HG03196 (cell line): Measurements from ENCODE around the gene SHF.

Source experiments
- ATAC-seq: cut with Tn5 transposase; IDR thresholded peaks from one replicate; pipeline ENCODE4 v1.9.1; 2021; ENCODE audit not compliant: unreplicated experiment

The SHF gene

DNA sequence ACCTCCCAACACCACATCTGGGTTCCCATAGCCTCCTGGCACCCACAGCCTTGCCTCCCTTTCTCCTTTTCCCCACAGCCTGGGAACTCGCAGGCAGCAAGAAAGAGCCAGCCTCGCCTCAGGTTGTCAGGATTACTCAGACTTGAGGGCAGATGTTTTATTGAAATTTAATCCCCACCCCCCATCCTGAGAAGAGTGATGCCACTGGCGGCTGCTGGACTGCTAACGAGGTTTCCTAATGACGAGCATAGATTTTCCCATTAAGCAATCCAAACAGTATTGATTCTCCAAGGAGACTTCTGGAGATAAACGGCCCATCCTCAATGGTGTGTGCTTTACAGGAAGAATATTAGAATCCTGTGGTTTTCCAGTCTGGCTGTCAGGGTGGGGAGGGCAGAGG lies 13.7 kb downstream of the SHF start:
- no peak for ATAC-seq

DNA sequence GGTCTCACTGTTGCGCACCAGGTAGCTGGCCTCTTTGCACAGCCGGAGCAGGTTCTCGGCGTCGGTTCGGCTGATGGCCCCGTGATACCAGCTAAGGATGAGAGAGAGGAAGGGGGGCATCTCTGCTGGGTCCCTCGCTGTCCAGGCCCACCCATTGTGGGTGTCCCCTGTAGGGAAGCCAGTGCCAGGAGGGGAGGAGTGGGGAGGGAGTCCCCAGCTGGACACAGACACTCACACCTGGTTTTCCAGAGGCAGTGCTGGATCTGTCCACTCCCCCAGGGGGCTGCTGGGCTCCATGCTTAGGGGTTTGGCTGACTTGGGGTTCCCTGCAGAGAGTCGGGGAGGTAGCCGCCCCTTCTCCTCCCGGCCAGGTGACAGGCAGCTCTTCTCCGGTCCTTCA lies 15.9 kb downstream of the SHF start:
- no peak for ATAC-seq

DNA sequence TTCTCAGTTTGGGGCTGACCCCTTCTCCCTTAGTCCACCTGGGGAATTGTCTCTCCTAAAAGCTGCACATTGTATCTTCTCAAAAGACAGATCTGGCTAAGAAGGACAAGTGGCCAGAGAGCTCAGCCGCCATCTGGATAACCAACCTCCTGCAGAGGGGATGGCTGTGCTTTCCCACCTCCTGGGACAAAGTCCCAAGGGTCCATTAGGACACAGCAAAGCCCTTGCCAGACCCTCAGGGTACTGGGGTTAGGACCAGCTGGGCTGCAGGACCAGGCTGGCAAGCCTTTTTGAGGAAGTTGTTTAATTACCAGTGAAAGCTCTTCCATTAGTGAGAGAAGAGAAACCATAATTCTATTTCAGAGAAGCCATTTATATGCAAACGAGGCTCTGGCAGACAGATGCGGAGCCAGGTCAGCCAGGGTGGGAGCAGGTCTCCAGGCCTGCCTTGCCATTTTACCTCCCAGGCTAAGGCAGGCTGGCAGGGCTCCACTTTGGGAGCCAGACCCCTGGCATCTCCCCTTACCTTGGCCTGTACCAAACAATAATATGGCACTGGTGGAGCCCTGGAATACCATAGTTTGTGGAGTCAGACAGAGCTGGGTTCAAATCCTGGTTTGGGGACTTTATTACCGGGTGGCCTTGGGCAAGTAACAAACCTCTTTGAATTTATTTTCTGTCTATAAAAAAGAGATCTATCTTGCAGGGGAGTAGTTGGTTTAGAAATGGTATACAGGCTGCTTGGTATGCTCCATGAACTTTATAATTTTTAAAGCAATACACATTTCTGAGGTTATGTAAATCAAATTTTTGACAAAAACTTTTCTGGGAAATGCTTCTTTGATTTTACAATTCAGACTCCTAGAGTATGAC lies 17.9 kb downstream of the SHF start:
- no peak for ATAC-seq

DNA sequence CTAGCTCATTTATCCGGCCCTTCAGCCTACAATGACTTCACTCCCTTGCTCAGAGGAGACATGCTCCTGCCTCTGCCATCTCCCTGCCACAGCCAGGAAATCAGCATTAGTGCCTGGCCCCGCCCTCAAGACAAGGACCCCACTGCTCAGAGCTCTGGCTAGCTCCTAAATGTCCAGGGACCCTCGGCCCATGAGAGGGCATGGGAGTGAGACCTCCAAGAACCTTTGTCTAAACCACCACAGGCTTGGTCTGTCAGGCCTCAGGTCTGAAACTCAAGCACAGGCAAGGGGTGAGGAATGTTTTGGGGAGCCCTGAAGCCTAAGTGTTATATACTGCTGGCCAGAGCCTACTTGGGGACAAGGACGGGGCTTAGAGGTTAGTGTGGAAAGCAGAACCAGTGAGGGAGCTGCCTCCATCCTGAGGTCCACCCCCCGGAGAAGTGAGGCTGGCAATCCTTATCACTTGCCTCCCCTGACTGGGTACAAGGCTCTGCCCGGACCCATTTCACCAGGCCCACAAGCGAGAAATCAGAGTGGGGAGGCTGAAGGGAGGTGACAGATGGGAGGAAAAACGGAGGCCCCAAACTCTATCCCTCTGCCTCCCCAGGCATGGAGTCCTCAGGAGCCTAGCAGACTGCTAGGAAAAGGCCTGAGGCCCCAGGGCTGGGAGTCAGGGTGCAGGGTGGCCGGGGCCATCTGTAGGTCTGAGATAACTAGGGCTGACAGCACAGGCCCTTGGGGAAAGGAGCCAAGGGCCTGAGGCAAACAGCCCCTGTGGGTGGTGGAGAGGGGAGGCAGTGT lies 18.8 kb downstream of the SHF start:
- no peak for ATAC-seq

DNA sequence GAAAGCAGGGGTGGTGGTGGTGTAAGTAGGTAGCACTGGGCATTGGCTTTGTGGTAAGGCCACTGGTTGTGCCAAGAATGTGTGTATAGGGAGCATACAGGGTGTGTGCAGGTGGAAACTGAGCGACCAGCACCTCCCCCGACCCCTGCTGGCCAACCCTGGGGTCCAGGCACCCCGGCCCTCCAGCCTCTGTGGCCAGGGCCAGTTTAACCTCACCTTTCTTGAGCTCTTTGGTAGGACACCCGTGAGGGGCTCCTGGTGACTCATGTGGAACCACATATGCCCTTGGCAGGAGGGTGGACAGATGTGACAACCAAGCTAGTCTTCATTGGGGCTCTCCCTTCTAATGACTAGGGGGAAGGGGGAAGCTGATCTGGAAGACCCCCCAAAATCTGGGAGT lies 19.5 kb downstream of the SHF start:
- ATAC-seq, result no peak

DNA sequence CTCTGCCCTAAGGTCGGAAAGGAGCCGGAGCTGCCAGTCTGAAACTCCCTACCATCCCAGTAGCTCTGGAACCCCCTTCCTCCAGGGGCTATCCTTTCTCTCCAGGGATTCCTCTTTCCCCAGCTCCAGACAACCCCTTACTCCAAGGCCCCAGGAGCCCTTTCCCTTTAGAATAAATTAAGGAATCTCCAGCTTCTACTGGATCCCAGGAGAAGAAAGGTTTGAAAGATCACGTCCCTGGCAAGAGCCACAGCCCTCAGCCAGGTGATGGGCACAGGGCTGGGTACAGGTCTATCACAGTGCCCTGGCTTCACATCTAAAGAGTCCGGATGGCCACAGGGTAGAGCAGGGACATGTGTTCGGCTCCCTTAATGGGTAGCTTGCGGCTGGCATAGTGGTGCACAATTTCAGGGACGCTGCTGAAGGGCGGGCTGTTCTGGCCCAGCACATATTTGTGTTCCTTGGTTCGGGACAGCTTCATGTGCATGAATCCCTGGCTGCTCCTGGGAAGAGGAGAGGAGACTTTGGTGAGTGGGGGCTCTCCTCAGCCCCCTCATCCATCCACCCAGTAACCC lies 20.0 kb downstream of the SHF start:
- ATAC-seq, result no peak

DNA sequence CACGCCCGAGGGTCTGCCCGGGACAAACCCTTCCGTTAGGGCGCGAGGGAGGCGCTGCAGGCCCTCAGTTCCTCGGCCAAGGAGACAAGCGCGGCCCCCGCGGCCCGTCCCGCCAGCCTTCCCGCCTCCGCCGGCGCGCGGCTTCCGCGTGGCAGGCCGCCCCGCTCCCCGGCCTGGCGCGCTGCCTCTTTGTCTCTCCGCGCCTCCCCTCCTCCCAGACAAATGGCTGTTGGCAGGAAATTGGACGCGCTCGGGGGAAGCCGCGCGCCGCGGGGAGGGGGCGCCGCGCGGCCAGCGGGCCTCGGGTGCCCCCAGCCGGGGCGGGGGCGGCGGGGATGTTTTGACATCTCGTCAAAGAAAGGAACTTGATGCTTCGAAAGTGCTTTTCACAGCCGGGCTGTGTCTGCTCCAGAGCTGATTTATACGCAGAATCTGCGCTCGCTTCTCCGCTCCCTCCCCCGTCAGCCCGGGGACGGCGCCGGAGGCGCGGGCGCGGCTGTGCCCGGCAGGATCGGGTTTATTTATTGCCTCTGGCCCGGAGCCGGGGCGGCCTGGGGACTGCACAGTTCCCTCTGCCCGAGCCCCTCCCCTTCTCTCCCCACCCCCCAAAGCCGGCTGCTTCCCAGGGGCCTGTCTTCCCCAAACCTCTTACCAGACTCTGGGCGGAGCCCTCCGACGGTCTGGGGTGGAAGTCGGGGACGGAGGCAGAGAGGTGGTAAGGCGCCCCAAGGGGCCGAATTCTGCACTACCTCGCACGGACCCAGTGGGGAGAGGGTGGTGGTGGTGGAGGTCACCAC lies 20.7 kb downstream of the SHF start:
- ATAC-seq, result peak; percentile 85

DNA sequence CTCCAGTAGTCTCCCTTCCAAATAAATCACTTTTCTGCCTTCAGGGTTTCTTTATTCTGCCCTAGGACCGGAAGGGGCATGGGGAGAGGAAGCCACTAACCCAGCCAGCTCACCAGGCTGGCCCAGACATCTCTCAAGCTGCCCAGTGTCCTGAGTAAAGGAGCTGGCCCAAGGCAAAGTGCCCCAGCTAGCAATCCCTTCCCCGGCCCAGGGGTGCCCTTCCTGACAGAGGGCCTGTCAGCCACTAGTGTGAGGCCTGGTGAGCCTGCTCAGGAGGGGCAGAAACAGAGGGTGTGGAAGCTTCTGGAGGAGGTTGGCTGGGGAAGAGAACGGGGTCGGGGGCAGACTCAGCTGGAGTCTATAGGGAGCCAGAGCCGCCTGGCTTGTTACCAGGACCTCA lies 22.2 kb downstream of the SHF start:
- ATAC-seq, result no peak

DNA sequence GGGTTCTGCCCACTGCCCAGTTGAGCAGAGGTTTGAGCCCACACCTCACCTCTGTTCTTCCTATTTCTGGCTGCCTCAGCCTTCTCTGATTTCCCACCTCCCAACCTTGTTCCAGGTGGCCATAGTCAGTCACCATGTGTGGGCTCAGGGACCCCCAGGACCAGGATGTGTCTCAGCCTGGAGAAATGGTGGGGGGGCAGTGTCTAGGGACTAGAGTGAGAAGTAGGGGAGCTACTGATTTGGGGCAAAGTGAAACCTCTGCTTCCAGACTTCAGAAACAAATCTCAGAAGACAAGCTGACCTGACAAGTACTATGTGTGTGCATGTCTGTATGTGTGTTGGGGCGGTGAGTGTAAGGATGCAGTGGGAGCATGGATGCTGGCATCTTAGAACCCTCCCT lies 22.9 kb downstream of the SHF start:
- no peak for ATAC-seq

DNA sequence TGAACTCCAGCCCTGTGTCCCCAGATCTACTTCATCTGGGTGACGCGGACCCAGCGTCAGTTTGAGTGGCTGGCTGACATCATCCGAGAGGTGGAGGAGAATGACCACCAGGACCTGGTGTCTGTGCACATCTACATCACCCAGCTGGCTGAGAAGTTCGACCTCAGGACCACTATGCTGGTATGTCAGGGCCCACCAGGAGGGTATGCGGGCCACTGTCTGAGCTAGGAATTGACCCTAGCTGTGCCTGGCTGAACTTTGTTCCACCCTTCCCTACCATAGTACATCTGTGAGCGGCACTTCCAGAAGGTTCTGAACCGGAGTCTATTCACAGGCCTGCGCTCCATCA lies 24.3 kb downstream of the SHF start:
- ATAC-seq, result no peak

DNA sequence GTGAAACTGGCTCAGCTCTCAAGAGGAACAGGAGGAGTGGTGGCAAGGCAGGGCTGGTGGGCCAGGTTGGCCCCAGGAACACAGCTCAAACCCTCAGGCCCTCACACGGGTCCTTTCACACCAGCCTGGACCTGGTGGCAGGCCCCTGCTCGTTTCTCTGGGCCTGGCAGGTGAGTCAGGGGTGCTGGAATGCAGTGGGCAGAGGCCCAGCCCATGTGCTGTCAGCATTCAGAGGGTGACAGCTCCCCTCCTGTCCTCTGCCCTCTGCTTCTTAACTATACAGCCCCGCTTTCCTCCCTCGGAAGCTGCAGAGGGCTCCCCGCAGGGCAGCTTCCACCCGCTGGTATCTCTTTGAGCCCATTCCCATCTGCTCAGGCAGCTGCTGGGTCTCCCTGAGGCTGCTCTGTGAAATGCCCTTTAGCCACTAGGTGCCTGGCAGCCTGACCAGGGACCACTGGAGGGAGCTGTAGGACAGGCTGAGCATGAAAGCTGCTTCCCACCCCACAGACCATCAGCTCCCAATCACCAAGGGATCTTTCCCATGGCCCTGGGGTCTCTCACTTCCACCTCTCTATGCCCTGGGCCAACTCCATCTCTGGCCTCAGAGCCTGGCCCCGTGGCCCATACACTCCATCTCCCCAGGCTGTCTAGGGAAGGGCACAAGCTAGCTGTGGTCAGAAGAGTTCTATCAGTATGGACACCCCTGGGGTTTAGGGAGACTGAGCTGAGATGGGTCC lies 24.8 kb downstream of the SHF start:
- ATAC-seq, result no peak

DNA sequence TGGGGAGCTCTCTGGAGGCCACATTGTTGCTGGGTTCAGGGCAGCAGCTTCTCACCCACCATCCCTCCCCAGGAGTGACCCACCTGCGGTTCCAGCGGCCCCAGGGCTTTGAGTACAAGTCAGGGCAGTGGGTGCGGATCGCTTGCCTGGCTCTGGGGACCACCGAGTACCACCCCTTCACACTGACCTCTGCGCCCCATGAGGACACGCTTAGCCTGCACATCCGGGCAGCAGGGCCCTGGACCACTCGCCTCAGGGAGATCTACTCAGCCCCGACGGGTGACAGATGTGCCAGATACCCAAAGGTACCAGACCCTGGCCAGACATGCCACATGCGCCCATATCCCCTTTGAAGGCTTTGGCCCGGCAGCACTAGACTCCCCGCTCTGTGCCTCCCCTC lies 26.1 kb downstream of the SHF start:
- ATAC-seq, result no peak

DNA sequence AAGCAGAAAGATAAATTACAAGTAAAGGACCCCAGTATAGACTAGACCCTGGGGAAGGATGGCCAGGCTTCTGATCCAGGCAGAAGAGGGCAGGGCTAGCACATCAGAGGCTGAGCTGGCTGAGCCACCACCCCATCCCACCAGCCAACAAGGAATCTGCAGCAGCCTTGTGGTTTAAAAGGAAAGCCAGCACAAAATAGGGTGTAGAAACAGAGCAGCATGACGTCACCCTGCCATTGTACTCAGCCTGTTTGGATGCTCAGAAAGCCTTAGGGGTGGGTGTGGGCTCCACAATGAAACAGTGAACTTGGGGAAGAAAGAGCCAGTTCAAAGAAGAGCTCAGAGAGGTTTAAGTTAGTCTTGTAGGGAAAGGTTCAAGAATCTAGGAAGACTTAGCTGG lies 29.8 kb downstream of the SHF start:
- no peak for ATAC-seq

DNA sequence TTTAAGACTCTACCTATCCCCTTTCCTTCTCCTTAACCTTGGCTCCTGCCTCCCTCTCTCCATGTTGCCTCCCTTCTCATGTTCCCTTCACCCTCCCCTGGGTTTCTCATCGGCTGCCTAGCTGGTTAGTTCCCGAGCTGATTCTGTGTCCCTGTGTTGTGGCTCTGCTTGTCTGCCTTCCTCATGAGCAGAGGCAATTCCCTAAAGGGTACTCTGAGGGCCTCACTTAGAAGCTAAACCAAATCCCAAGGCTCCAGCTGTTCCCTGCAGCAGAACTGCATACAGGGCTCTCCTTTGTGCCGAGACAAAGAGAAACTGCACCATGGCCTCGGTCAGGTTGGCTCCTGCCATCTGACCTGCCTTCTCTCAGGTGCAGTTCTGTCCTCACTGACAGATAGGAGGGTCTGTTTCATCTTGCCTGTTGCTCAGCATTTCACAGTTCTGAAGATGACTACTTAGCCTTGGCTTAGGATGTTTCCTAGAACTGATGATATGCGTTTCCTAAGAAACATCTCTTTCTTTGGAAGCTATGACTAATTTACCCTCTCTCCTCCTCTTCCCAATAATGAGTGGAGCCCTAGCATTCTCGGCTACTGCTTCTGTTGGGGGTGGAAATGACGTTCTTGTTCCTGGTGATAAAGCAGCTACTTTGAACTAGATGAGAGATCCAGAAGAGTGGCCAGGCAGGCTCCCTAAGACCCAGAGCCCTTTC lies 30.9 kb downstream of the SHF start:
- ATAC-seq, result no peak

DNA sequence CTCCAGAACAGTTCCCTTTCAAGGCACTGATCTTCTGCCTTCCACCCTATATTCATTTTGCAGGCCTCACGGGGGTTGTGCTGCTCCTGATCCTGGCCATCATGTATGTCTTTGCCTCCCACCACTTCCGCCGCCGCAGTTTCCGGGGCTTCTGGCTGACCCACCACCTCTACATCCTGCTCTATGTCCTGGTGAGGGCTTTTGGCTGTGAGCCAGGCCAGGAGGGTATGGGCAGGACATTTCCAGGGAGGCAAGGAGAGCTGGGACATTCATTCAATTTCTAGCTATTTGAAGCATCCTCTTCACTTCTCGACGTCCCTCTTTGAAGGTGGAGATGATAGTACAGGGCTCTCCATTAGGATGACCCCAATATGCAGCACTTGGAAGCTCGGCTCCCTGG lies 32.0 kb downstream of the SHF start:
- ATAC-seq, result no peak

DNA sequence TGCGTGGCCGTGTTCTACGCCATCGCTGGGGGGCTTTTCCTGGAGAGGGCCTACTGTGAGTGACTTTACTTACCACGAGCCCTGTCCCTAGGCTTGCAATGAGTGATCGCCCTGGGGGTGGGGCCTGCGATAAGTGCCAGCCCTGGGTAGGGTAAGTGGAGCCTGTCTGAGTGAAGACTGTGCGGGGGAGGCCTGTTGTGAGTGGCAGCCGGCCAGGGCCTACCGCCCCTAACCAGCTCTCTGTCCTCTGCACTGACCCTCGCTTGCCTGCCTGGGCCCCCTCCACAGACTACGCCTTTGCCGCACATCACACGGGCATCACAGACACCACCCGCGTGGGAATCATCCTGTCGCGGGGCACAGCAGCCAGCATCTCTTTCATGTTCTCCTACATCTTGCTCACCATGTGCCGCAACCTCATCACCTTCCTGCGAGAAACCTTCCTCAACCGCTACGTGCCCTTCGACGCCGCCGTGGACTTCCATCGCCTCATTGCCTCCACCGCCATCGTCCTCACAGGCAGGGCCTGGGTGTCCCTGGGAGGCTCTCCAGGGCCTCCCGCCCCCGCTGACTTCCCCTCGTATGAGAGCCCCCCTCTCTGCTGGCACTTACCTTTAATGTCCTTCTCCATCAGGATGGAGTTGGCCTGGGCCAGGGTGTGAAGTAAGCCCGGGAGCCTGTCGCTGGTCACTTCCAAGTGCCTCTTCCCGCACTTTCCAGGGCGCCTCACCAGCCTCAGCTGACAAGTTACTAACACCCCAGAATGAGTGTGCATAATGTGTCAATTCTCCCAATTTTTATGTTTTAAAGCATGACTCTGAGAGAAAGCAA lies 35.6 kb downstream of the SHF start:
- ATAC-seq, result no peak

DNA sequence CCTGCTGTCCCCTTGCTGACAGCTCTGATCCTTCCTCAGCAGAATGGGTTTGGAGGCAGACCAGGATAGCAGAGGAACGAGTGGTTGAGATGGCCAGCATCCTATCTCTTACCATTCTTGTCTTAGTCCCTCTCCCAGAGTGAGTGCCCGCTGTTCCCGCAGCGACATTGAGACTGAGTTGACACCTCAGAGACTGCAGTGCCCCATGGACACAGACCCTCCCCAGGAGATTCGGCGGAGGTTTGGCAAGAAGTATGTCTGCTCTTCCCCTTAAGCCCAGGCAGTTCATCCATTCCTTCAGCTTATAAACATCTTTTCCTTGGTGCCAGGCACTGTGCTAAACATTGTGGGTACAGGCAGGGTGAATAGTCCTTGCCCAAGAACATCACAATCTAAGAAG lies 36.8 kb downstream of the SHF start:
- ATAC-seq, result no peak

DNA sequence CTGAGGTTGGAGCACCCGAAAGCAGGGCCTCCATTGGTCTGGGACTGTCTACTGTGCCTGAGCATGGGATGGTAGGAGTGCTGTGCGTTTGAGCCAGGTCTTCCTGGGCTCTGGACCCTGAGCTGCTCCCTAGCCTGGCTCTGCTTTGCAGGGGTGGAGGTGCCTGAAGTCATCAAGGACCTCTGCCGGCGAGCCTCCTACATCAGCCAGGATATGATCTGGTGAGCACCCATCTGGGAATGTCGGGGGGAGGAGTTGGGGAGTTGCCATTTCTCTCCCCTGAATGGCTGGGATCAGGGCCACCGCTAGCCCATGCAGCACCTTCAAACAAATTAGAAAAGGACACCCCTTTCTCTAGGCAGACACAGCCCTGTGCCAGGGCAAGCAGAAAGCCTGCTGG lies 37.3 kb downstream of the SHF start:
- no peak for ATAC-seq

DNA sequence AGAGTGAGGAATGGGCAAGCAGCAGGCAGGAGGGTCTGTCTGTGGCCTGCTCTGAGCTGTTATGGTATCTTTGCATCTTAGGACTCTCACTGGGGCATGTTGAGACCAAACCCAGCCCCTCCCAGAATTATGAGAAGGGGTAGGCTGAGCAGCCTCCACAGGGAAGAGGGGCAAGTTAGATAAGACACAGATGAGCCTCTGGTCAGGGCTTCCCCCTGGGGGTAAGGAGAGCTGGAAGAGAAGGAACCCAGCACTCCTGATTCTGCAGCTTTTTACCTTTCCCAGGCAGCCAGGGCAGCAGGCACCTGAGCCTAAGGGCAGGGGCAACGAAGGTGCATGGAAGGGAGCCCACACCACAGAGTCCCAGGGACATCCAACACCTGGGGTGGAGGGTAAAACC lies 38.7 kb downstream of the SHF start:
- ATAC-seq, result no peak
